NT2/D1 (cell line): Measurements from ENCODE around the gene CDC73.

Experiments used
- SUZ12 ChIP-seq: IDR thresholded peaks from 2 replicates; pipeline ENCODE4 v1.6.1; 2011; ENCODE audit not compliant: insufficient read length, insufficient read depth; ENCODE audit errors: extremely low read depth
- ZNF274 ChIP-seq: IDR thresholded peaks from 2 replicates; pipeline ENCODE4 v1.6.1; 2011; ENCODE audit warnings: mild to moderate bottlenecking, low read depth, low read length

DNA sequence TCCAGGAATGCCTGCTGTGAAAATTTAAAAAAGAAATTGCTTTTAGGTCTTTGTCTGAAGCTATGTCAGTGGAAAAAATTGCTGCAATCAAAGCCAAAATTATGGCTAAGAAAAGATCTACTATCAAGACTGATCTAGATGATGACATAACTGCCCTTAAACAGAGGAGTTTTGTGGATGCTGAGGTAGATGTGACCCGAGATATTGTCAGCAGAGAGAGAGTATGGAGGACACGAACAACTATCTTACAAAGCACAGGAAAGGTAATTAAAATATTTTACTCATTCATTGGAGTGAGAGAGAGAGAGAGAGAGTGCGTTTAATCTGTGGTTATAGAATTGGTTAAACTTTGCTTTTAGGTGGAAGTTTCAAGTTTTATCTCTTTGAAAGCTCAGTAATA lies 20.0 kb downstream of the CDC73 start:
- TF ChIP-seq ZNF274 = no peak
- no peak for TF ChIP-seq SUZ12
